IMR-90 (cell line): ENCODE data around the gene UBE2C. TPM values are rescaled to one million over a fixed set of nuclear protein-coding genes. Genes with fewer than 3 reads are reported as not detected.

Experiments used
- ATAC-seq: fragments of 200-7000 bp; cut with Tn5 transposase; 2 replicates; pipeline ENCODE4 v1.9.1; 2020; ENCODE audit warnings: low read depth, mild to moderate bottlenecking, moderate library complexity
- BruUV-seq: library from RNA; stranded (reverse); fragments of 400-500 nt; replicated peaks from 2 replicates; lab custom pipeline; 2021; lab: Mats Ljungman, UMichigan
- CTCF ChIA-PET: fragments of 300-600 bp; formaldehyde crosslinking; extraction: SDS; loops from one replicate; lab custom pipeline; 2021; ENCODE audit warnings: antibody characterized with exemption; lab: Yijun Ruan, JAX
- POLR2A ChIA-PET: fragments of 300-600 bp; sonication (Branson Sonifier 250); formaldehyde crosslinking; loops from one replicate; lab custom pipeline; 2022; ENCODE audit warnings: antibody characterized with exemption; ENCODE audit not compliant: unreplicated experiment; lab: Charles Lee
- DNase-seq: peaks from one replicate; pipeline ENCODE4 v3.0.0; 2013
- H2AFZ ChIP-seq: replicated peaks from 2 replicates; pipeline ENCODE3; 2013; ENCODE audit warnings: low read length, mild to moderate bottlenecking; ENCODE audit not compliant: poor library complexity
- H2AK5ac ChIP-seq: 2 replicates; pipeline ENCODE4 v1.6.1; 2013; ENCODE audit warnings: low read depth, low read length, inconsistent platforms
- H2AK9ac ChIP-seq: replicated peaks from 2 replicates; pipeline ENCODE3; 2013; ENCODE audit warnings: mild to moderate bottlenecking, low read depth, low read length, moderate library complexity; ENCODE audit not compliant: poor library complexity
- H2BK120ac ChIP-seq: 2 replicates; pipeline ENCODE4 v1.6.1; 2013; ENCODE audit warnings: low read depth, low read length, inconsistent platforms
- H2BK15ac ChIP-seq: 3 replicates; pipeline ENCODE4 v1.6.1; 2013; ENCODE audit warnings: low read depth, low read length, inconsistent platforms
- H2BK20ac ChIP-seq: 2 replicates; pipeline ENCODE4 v1.6.1; 2013; ENCODE audit warnings: low read depth, mild to moderate bottlenecking, inconsistent platforms, low read length, moderate library complexity
- H2BK5ac ChIP-seq: 2 replicates; pipeline ENCODE4 v1.6.1; 2013; ENCODE audit warnings: mild to moderate bottlenecking, low read depth, low read length, inconsistent platforms; ENCODE audit not compliant: poor library complexity, severe bottlenecking
- H3K14ac ChIP-seq: replicated peaks from 2 replicates; pipeline ENCODE4 v1.6.1; 2013; ENCODE audit warnings: low read depth, low read length, inconsistent platforms
- H3K18ac ChIP-seq: 2 replicates; pipeline ENCODE4 v1.6.1; 2013; ENCODE audit warnings: low read depth, low read length, control low read depth
- H3K23ac ChIP-seq: 2 replicates; pipeline ENCODE4 v1.6.1; 2013; ENCODE audit warnings: low read depth, low read length, inconsistent platforms
- H3K27ac ChIP-seq: 2 replicates; pipeline ENCODE4 v1.5.1; 2013; ENCODE audit warnings: mild to moderate bottlenecking, control low read depth, low read length; ENCODE audit not compliant: insufficient read depth
- H3K27me3 ChIP-seq: 2 replicates; pipeline ENCODE4 v1.6.1; 2013; ENCODE audit warnings: low read length; ENCODE audit not compliant: control insufficient read depth, insufficient read depth
- H3K36me3 ChIP-seq: 2 replicates; pipeline ENCODE4 v1.6.1; 2013; ENCODE audit warnings: low read length, mixed read lengths; ENCODE audit not compliant: control insufficient read depth, insufficient read depth
- H3K4ac ChIP-seq: 2 replicates; pipeline ENCODE4 v1.6.1; 2013; ENCODE audit warnings: low read depth, low read length, inconsistent platforms
- H3K4me1 ChIP-seq: 2 replicates; pipeline ENCODE4 v1.6.1; 2013; ENCODE audit warnings: low read length, mixed read lengths; ENCODE audit not compliant: control insufficient read depth, insufficient read depth
- H3K4me2 ChIP-seq: 2 replicates; pipeline ENCODE4 v1.6.1; 2013; ENCODE audit warnings: low read depth, mild to moderate bottlenecking, control low read depth, low read length, moderate library complexity
- H3K4me3 ChIP-seq: 2 replicates; pipeline ENCODE4 v1.5.1; 2013; ENCODE audit warnings: low read depth, mild to moderate bottlenecking, control low read depth, low read length, moderate library complexity; ENCODE audit not compliant: insufficient read depth
- H3K56ac ChIP-seq: 2 replicates; pipeline ENCODE4 v1.6.1; 2013; ENCODE audit warnings: low read length, inconsistent platforms; ENCODE audit not compliant: insufficient read depth; ENCODE audit errors: extremely low read depth
- H3K79me1 ChIP-seq, 2 experiments: 2 replicates each; pipeline ENCODE4 v1.6.1; 2013; ENCODE audit warnings: low read length in 2 of 2, inconsistent platforms in 1 of 2, low read depth in 1 of 2
- H3K9ac ChIP-seq: 2 replicates; pipeline ENCODE4 v1.6.1; 2013; ENCODE audit warnings: low read depth, low read length, control low read depth
- H3K9me1 ChIP-seq: 2 replicates; pipeline ENCODE4 v1.6.1; 2013; ENCODE audit warnings: low read length, inconsistent platforms; ENCODE audit not compliant: insufficient read depth
- H3K9me3 ChIP-seq: 2 replicates; pipeline ENCODE4 v1.6.1; 2013; ENCODE audit warnings: low read length; ENCODE audit not compliant: control insufficient read depth, insufficient read depth
- H4K20me1 ChIP-seq: 2 replicates; pipeline ENCODE4 v1.6.1; 2013; ENCODE audit warnings: low read length, inconsistent platforms; ENCODE audit not compliant: insufficient read depth
- H4K5ac ChIP-seq: 2 replicates; pipeline ENCODE4 v1.6.1; 2013; ENCODE audit warnings: mild to moderate bottlenecking, low read depth, low read length, control low read depth
- H4K8ac ChIP-seq, 2 experiments: 2 replicates each; pipeline ENCODE4 v1.6.1; 2013; ENCODE audit warnings: low read depth in 2 of 2, low read length in 2 of 2, control low read depth in 1 of 2, inconsistent platforms in 1 of 2
- H4K91ac ChIP-seq: 2 replicates; pipeline ENCODE4 v1.6.1; 2013; ENCODE audit warnings: low read depth, low read length, inconsistent platforms; ENCODE audit not compliant: insufficient read depth
- CHD1 ChIP-seq: IDR thresholded peaks from 2 replicates; pipeline ENCODE4 v1.6.1; 2012; ENCODE audit warnings: low read depth, low read length, improper control_type of control experiment
- MAFK ChIP-seq: IDR thresholded peaks from 2 replicates; pipeline ENCODE4 v1.6.1; 2012; ENCODE audit warnings: low read depth, low read length, improper control_type of control experiment
- MXI1 ChIP-seq: IDR thresholded peaks from 2 replicates; pipeline ENCODE4 v1.6.1; 2012; ENCODE audit warnings: low read depth, mild to moderate bottlenecking, low read length, moderate library complexity, borderline replicate concordance
- RFX5 ChIP-seq: IDR thresholded peaks from 2 replicates; pipeline ENCODE4 v1.8.0; 2012; ENCODE audit warnings: low read depth, mild to moderate bottlenecking, low read length, moderate library complexity
- SMC3 ChIP-seq: fragments of 150-350 bp; IDR thresholded peaks from 2 replicates; pipeline ENCODE4 v1.6.1; 2016; ENCODE audit warnings: low read depth, mild to moderate bottlenecking, antibody characterized with exemption, low read length, moderate library complexity
- WGBS, 2 experiments: methylation state at CpG; one replicate each; pipeline versions ENCODE4 v1.1.5 to v1.1.7; 2013; ENCODE audit warnings: missing lambda C conversion rate in 2 of 2; ENCODE audit not compliant: insufficient read length in 1 of 2; ENCODE audit errors: extremely low coverage in 2 of 2; 5-methylcytosine and 5-hydroxymethylcytosine counted together
- dilution Hi-C: fragments of 300-500 bp; cut with HindIII; formaldehyde crosslinking; loops from one replicate; pipeline ENCODE4 v1.14.3; 2018; ENCODE audit warnings: low sequenced_read_pairs; ENCODE audit not compliant: unreplicated experiment
- in situ Hi-C: fragments of 300-500 bp; cut with MboI; formaldehyde crosslinking; loops from 3 replicates; pipeline ENCODE4 v1.14.3; 2019; ENCODE audit warnings: low sequenced_read_pairs, inconsistent platforms, mixed read lengths
- intact Hi-C: fragments of 100-400 bp; cut with micrococcal nuclease; formaldehyde crosslinking; loops from 2 replicates; pipeline ENCODE4 v1.10.0; 2022
- polyA plus RNA-seq, 3 experiments: library from polyadenylated mRNA; depleted of rRNA; stranded (reverse); fragments of >200 nt; gene quantifications; 2 replicates each; pipeline ENCODE4 v1.2.3, GENCODE V29; 2012; ENCODE audit warnings: low replicate concordance in 1 of 3
- total RNA-seq: library from RNA; depleted of rRNA; stranded (reverse); fragments of >200 nt; gene quantifications from 2 replicates; pipeline ENCODE4 v1.2.3, GENCODE V29; 2012
- TF ChIP-seq, protein P1 (sequence below): fragments of 150-350 bp; IDR thresholded peaks from 2 replicates; pipeline ENCODE4 v1.6.1; 2017; ENCODE audit warnings: mild to moderate bottlenecking, antibody characterized with exemption, low read length, low read depth

Gene UBE2C
- total and polyA plus RNA-seq, 2 of the 4 experiments (the other 2 are of a cell fraction): 43.4 to 120 TPM

DNA sequence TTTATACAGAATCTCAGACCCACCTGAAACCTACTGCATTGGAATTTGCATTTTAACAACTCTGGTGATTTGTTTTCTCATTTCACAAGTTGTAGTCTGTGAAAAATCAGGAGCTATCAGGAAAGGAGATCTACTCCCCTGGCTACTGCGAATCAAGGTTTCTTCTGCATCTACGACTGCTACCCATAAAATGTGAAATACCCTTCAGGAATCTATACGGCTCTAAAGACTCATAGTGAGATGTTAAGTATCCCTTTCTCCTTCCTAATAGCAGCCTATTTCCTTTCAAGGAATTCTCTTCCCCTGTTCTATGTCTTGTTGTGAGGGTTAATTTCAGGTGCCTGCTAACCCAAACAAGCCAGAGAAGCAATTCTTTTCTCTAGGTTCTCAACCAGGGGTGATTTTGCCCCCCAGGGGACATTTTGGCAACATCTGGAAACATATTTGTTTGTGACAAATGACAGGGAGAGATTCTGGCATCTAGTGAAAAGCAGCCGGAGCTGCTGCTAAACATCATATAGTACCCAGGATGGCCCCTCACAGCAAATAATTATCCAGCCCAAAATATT is 47.1 kb upstream of the UBE2C start:
- Histone ChIP-seq H3K56ac (no peak overlapping the region), H2BK15ac (no peak overlapping the region), H2BK5ac (no peak overlapping the region), H2BK120ac (no peak overlapping the region), H3K4me2 (no peak overlapping the region), H3K79me1 (no peaks in the 10 kb centered on the region), H3K18ac (no peak overlapping the region), H3K36me3 (no peaks in the 10 kb centered on the region), H3K27ac (no peak overlapping the region), H3K9me1 (no peaks in the 10 kb centered on the region), H2AK9ac (no peak overlapping the region), H2AFZ (no peak overlapping the region), H4K91ac (no peak overlapping the region), H3K23ac (no peak overlapping the region), H4K5ac (no peak overlapping the region), H3K14ac (no peak overlapping the region), H3K27me3 (peaks cover 14% of the 10 kb centered on the region), H3K4me3 (no peak overlapping the region), H2BK20ac (no peak overlapping the region), H4K20me1 (no peaks in the 10 kb centered on the region), H2AK5ac (no peak overlapping the region), H3K4me1 (no peaks in the 10 kb centered on the region), H3K9me3 (no peaks in the 10 kb centered on the region), H3K9ac (no peak overlapping the region), H3K4ac (no peak overlapping the region), H4K8ac (no peak overlapping the region)
- no TSS peak for BruUV-seq
- intact Hi-C loops: no loop called here
- ATAC-seq (no peak), DNase-seq (no peak)
- dilution Hi-C loops: no loop called here
- TF ChIP-seq CHD1 (no peak), SMC3 (no peak), MAFK (no peak), RFX5 (no peak), MXI1 (no peak)
- TF ChIP-seq, protein P1, sequence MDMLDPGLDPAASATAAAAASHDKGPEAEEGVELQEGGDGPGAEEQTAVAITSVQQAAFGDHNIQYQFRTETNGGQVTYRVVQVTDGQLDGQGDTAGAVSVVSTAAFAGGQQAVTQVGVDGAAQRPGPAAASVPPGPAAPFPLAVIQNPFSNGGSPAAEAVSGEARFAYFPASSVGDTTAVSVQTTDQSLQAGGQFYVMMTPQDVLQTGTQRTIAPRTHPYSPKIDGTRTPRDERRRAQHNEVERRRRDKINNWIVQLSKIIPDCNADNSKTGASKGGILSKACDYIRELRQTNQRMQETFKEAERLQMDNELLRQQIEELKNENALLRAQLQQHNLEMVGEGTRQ: no peak
- CTCF ChIA-PET: no interaction called here
- POLR2A ChIA-PET: no interaction called here
- WGBS, 2 experiments: no CpG with 5 or more reads among the region's 4 CpGs
- in situ Hi-C loops: loop anchor here (25.0 kb wide), 1 partner anchor 228 kb away; the partner anchor contains the start of genes EPPIN and WFDC6
